HG02588 (cell line): ENCODE results near the gene ALPK1.
"Not testable (repeated sequence)": the region's sequence is repeated elsewhere in the genome, so short reads cannot be mapped to it uniquely, and the experiment has no call there.

Source experiments
- ATAC-seq: cut with Tn5 transposase; IDR thresholded peaks from one replicate; pipeline ENCODE4 v1.9.1; 2021; ENCODE audit warnings: mild to moderate bottlenecking, moderate library complexity; ENCODE audit not compliant: unreplicated experiment

Gene ALPK1

GRCh38 chr4:112377594-112378242 lies 80.5 kb downstream of the ALPK1 start:
- ATAC-seq, result no peak

DNA sequence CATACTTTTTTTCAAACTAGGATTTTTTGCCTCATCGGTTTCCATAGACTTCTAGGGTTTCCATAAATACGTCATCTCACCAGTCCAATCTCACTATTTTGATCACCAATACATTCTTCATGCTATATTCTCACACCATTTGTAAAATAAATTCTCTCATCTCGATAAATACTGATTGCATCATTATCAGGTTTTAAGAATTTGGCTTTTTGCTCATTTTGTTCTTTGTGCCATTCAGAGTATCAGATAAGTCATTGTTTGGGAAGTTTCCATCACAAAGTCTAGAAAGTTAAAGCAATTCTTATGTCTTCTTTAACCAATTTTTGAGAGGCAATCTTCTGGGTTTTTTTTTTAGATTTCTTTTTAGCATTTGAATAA lies 81.1 kb downstream of the ALPK1 start:
- no peak for ATAC-seq

GRCh38 chr4:112378858-112379257 lies 81.7 kb downstream of the ALPK1 start:
- ATAC-seq, result no peak

DNA sequence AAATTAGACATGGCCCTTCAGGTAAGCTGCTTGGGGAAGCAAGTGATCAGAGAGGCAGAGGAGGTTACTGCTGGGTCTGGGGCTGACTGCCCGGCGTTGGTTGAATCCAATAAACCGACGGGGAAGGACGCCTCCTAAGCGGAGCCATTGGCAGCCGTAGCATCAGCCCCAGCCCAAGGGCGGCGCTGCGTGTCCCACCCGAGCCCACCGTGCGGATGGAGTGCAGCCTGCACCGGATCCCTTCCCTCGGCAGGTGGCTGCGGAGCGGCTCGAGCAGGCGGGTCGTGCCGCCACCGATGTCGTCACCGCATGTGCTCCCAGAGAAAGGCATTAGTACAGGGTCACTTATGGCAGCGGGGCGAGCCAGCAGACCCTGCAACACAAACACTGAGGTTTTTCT lies 82.1 kb downstream of the ALPK1 start:
- ATAC-seq, result no peak

- no peak for ATAC-seq
Measured at GRCh38 chr4:112381996-112382692, 85.0 kb downstream of the ALPK1 start.

DNA sequence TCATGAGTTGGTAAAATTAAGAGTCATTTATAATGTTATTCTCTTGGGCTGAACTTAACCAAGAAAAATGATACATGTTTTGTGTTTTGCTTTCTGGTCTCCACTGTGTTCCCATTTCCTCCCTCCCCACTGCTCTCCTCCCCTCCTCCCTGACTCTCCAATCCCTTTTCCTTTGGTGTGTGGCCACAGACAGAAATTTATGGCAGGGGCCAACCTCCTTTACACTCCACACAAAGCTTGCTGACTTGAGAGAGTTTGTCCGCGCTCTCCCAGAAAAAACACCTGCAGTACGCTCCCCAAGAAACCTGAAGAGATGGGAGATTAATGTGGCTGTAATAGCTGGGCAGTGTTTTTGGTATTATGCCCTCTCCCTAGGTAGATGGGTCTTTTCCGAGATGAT lies 88.9 kb downstream of the ALPK1 start:
- ATAC-seq, result no peak

GRCh38 chr4:112402098-112402497 lies 104.9 kb downstream of the ALPK1 start:
- no peak for ATAC-seq

DNA sequence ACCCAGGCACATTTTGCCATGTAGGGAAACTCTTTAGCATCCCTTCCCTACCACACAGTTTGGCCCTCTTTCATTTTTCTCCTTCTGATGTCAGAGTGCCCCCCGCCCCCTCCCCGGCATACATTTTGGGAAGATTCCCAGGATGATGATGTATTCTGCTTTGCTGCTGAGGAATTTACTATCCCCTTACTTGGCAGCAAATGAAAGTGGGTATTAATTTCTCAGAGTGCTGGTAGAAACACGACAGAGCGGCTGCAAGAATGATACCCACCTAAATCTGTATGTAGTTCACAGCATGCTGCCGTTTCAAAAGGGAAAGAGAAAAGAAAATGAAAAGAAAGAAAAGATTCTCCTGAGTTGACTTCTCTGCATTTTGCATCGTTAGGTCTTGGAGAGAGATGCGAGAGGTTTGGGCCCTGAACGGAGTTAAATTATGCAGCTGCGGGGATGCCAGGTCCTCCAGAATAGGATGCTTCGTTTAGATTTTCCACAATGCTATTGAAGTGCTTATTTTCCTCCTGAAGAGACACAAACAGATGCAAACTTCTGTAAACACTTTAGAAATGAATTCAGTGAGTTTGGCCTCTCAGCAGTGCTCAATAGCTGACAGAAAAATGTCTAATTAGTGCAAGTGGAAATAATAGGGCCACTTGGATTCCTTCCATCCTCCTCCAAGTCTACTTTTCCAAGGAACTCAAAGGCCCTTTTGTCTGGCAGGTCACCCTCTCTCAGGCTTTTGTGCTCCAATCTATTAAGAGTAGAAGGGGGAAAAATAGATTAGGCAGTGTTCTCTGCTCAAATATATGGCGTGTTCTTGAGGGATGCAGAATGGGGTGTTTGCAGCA lies 106.2 kb downstream of the ALPK1 start:
- ATAC-seq, result no peak

GRCh38 chr4:112410364-112410763 lies 113.2 kb downstream of the ALPK1 start:
- ATAC-seq, result no peak

- ATAC-seq, result no peak
Measured at GRCh38 chr4:112410804-112411203, 113.6 kb downstream of the ALPK1 start.

DNA sequence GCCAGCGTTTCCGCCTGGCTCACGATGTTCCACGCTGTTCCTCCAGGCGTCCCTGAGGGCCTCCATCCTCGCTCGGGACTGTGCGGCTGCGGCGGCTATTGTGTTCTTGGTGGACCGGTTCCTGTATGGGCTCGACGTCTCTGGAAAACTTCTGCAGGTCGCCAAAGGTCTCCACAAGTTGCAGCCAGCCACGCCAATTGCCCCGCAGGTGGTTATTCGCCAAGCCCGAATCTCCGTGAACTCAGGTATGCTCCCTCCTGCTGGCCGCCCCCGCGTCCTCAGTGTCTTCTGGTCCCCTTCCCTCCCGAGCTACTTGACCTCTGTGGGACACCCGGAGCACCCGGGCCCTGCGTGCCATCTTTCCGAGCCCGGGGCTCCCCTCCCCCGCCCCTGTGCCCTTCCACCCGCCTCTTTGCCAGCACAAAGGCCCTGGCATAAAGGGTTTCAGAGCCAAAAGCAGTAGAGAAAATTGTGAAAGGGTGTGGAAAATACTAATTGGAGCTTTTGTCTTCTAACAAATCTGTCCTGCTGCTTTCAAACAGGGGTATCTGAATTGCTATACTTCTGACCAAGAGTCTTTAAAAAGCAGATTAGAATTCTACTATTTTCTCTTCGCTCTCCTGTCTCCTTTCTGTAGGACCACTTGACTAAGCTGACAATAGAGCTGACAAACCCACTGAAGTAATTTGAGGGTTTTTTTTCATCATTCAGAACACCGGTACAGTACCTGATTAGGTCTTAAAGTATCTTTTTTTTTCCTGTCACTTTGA lies 114.8 kb downstream of the ALPK1 start:
- no peak for ATAC-seq

DNA sequence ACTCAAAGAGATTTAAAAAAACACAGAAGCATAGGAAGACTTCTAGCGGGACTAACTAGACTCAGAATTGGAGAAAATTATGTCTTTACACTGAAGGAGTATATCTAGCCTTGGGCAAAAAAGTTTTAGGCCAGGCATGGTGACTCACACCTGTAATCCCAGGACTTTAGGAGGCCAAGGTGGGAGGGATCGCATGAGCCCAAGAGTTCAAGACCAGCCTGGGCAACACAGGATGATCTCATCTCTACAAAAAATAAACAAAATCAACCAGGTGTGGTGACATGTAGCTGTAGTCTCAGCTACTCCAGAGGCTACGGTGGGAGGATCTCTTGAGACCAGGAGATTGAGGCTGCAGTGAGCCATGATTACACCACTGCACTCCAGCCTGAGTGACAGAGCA lies 119.3 kb downstream of the ALPK1 start:
- ATAC-seq, result no peak

GRCh38 chr4:112418092-112418491 lies 120.9 kb downstream of the ALPK1 start:
- ATAC-seq, result no peak

- no peak for ATAC-seq
Measured at GRCh38 chr4:112421911-112422310, 124.7 kb downstream of the ALPK1 start.

- ATAC-seq, result no peak
Measured at GRCh38 chr4:112422644-112423043, 125.5 kb downstream of the ALPK1 start.

GRCh38 chr4:112423591-112423990 lies 126.4 kb downstream of the ALPK1 start:
- ATAC-seq, result no peak

- ATAC-seq, result no peak
Measured at GRCh38 chr4:112425823-112426222, 128.7 kb downstream of the ALPK1 start.

DNA sequence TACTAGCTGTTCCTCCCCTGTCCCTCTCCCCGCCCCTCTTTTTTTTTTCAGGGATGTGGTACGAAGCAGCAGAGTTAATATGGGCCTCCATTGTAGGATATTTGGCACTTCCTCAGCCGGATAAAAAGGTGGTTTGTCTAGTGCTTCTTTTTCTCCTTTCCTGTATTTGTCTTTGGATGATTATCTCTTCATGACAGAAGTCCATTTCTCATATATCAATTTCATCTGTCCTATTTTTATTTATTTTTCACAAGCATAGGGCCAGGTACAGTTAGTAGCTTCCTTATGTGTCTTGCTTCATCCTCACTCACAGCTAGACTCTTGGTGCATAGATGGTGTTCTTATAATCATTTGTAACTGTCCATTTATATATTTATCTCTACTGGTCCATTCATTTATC lies 129.2 kb downstream of the ALPK1 start:
- no peak for ATAC-seq

DNA sequence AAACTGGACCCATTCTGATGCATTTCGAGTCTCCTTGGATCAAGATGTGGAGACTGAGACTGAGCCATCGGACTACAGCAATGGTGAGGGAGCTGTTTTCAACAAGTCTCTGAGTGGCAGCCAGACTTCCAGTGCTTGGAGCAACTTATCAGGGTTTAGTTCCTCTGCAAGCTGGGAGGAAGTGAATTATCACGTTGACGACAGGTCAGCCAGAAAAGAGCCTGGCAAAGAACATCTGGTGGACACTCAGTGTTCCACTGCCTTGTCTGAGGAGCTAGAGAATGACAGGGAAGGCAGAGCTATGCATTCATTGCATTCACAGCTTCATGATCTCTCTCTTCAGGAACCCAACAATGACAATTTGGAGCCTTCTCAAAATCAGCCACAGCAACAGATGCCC lies 134.0 kb downstream of the ALPK1 start:
- ATAC-seq, result no peak

GRCh38 chr4:112436987-112437386 lies 139.8 kb downstream of the ALPK1 start:
- no peak for ATAC-seq

- not testable (repeated sequence) for ATAC-seq
Measured at GRCh38 chr4:112442226-112442625, 145.1 kb downstream of the ALPK1 start.
